NCI-H1092 (cell line): Measurements from ENCODE around the gene SZT2.
"Not testable (repeated sequence)": the region's sequence is repeated elsewhere in the genome, so short reads cannot be mapped to it uniquely, and the experiment has no call there.

Experiments
- DNase-seq: peaks from one replicate; lab custom pipeline; 2025; lab: John Stamatoyannopoulos, UW

The SZT2 gene

GRCh38 chr1:43454270-43455011 lies 64.7 kb downstream of the SZT2 start:
- peak; percentile 92 for DNase-seq

- no peak for DNase-seq
Measured at GRCh38 chr1:43455213-43455889, 65.7 kb downstream of the SZT2 start.

- not testable (repeated sequence) for DNase-seq
Measured at GRCh38 chr1:43458379-43458778, 68.7 kb downstream of the SZT2 start.

DNA sequence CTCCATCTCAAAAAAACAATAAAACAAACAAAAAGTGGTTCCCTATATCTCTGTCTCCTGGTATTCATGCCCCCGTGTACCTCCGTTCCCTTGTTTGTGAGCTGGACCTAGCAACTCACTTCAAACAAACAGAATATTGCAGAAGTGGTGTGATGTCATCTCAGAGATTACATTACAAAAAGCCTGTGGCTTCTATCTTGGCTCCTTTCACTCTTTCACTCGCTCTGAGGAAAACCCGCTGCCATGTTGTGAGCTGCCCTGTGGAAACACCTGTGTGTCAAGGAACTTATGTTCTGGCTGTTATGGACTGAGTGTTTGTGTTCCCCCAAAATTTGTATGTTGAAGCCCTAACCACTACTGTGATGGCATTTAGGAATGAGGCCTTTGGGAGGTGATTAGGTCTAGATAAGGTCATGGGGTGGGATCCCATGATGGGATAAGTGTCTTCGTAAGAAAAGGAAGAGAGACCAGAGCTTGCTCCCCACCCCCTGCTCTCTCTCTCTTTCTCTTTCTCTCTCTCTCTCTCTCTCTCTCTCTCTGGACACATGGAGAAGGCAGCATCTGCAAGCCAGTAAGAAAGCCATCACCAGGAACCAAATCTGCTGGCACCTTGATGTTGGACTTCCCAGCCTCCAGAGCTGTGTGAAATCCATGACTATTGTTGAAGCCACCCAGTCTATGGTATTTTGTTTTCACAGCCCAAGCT lies 71.4 kb downstream of the SZT2 start:
- DNase-seq = no peak

DNA sequence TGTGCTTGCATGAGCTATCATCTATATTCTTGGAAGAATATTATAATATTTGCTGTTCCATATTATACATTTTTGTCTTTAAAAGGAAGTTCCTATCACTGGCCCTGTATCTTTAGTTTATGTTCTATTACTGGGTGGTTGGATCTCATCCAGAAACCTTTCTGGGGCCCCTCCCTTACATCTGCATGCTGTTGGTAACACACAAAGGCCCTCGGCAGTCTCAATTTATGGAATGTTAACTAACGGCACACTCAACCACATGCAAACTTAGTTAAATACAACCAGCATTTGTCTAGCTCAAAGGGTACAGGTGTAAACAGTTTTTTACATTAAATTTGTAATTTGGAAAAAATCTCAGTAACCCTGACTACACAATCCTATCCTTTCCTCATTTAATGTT lies 73.8 kb downstream of the SZT2 start:
- no peak for DNase-seq

DNA sequence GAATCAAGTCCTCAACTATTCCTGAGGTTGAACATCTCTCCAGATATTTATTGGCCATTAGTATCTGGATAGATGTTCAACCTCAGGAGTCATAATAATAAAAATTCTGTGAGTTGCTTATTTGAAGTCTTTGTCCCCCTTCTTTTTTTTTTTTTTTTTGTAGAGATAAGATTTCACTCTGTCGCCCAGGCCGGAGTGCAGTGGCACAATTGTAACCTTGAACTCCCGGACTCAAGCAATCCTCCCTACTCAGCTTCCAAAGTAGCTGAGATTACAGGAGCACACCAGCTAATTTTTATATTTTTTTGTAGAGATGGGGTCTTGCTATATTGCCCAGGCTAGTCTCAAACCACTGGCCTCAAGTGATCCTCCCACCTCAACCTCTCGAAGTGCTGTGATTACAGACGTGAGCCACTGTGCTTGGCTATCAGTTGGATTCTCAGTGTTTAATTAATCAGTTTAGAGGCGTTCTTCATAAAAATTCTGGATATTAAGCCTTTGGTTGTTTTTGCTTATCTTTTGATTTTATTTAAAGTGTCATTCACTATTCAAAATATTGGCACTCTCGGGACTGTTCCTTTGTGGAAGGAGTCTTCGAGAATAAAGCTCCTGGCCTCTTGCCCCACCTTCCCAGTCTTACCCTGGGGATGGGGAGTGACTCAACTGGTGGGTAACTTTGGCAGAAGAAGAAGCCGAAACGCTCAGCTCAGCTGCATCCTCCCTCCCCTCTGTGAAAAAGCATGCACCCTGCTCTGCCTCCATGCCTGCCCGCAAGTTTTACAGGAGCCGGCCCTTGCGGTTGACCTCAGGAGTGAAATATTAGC lies 75.2 kb downstream of the SZT2 start:
- no peak for DNase-seq

DNA sequence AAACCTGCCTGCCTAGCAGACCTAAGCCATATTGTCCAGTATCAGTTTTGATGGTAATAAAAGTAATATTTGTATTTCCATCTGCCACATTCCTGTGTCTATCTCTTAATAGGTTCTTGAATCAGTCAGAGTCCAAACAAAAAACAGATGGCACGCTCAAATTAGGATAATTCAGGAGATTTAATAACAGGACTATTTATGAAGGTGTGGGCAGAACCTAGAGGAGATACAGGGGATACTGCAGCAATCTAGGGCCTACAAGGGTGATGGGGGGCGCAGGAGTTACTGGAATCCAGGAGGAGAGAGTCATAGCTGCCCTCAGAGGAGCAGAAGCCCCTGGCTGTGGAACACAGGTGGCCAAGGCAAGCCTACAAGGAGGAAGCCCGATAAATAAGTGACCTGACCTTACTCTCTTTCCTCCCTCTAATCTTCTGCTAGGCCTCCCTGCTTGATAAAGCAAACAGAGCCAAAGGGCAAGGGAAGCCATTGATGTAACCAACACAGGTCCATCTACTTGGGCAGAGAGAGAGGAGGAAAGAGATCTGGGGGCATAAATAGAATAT lies 75.9 kb downstream of the SZT2 start:
- DNase-seq = no peak

GRCh38 chr1:43466403-43466802 lies 76.7 kb downstream of the SZT2 start:
- DNase-seq = no peak

- no peak for DNase-seq
Measured at GRCh38 chr1:43468414-43468813, 78.7 kb downstream of the SZT2 start.

DNA sequence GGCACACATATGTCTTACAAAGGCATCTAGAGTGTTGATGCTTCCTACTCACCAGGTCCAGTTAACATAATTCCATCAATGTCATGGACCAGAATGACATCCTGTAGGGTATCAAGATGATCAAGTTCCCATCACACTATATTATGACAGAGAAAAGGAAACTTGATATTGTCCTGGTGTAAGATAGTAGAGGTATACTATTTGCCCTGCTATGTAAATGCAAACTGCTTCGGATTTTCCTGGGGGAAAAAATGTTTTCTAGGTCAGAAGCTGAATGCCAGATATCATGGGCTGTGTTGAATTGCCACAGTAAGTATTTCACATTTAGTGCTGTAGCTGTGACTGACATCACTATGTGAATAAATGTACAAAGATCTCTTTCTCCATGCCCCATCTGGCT lies 80.2 kb downstream of the SZT2 start:
- no peak for DNase-seq

- no peak for DNase-seq
Measured at GRCh38 chr1:43472087-43472462, 82.4 kb downstream of the SZT2 start.

DNA sequence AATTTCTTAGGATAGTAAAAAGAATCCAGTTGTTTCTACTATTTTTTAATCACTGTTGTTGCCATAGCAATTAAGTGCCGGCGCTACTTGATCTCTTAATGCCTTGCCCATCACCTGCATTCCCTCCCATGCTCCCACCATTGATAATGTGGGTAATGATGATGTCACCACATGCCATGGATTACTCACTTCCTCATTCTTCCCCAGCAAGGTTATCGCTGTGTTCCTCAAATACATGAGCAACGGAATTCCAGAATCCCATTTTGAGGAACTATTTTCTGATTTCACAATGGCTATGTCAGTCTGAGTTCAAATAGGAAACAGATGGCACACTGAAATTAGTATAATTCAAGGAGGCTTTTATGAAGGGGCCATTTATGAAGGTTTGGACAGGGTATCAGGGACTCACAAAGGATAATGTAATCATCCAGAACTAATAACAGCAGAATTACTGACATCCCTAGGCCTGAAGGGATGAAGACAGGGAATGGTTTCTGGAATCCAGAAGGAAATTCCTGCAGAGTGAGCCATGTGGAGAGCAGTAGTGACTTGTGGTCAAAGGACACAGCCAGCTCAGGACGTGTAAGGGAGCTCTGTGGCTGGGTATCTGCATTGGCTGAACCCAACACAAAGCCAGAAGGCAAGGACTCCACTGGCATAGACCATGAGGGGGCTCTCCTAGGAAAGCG lies 82.9 kb downstream of the SZT2 start:
- DNase-seq = not testable (repeated sequence)

DNA sequence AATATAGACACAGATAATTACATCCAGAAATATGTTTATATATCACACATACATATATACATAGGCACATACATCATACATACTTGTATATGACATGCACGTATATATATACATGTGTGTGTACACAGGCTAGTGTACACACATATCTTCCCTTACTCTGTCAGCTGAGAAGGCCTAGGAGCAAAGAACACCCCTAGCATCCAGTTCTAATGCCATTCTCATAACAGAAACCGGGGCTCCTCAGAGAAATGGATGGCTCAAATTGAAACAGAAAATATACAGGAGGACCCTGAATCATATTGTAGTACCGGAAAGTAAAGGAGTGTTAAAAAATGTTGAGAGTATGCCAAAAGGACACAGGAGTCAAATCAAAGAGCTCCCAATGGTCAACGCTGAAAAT lies 83.8 kb downstream of the SZT2 start:
- DNase-seq = no peak

GRCh38 chr1:43475611-43476401 lies 86.1 kb downstream of the SZT2 start:
- DNase-seq = not testable (repeated sequence)

GRCh38 chr1:43477716-43478115 lies 88.0 kb downstream of the SZT2 start:
- DNase-seq = no peak

DNA sequence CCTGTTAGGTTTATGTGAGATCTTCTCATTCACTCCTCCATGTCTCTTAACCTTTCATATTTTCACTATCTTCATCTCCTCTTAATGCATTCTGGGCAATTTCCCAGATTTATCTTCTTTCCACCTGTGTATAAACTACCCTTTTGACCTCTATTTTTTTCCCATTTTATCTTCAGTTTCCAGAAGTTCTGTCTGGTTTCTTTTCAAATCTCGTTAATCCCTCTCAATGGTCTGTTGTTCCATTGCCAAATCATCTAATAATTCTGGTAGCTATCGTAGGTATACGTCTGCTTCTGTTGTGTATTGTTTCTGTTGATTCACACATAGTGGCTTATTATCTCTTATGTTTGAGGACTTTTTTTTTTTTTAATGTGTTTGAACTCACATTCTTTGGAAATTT lies 89.7 kb downstream of the SZT2 start:
- DNase-seq = no peak

DNA sequence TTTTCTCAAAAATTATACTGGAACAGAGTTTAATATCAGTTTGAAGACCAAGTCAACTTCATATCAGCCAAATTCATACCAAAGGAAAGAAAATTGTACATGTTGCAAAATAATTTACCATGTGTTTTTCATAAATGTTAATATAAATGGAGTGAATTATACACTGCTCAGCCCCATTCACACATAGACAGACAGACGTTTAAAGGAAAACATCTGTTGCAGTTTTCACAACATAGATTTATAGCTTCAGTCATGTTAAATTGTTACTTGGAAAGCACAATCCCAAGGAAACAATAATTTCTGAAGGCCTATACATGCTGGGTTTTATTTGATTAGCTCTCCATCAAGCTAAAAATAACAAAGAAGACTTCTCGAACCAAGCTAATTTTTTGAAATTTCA lies 91.8 kb downstream of the SZT2 start:
- no peak for DNase-seq

- no peak for DNase-seq
Measured at GRCh38 chr1:43482215-43482614, 92.5 kb downstream of the SZT2 start.

DNA sequence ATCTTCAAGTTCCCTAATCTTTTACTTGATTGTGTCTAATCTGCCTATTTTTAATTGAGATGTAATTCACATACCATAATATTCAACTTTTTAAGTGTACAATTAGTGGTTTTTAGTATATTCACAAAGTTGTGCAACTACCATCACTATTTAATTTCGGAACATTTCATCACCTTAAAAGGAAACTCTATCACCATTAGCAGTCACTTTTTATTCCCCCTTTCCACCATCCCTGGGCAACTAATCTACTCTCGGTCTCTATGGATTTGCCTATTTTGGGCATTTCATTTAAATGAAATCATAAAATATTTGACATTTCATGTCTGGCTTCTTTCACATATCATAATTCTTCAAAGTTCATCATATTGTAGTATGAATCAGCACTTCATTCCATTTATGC lies 94.7 kb downstream of the SZT2 start:
- DNase-seq = no peak

DNA sequence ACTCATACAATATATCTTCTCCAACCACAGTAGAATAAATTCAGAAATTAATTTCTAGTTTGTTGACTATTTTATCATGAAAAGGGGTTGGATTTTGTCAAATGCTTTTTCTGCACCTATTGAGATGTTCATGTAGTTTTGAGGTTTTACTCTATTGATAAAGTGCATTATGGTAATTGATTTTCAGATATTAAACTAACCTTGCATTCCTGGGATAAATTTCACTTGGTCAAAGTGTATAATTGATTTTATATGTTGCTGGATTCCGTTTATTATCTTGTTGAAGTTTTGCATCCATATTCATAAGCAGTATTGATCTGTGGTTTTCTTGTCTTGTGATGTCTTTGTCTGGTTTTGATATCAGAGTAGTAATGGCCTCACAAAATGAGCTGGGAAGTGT lies 98.5 kb downstream of the SZT2 start:
- DNase-seq = no peak

- no peak for DNase-seq
Measured at GRCh38 chr1:43491061-43491460, 101.4 kb downstream of the SZT2 start.
